Neural cell (in vitro differentiated cells): Measurements from ENCODE around the gene SYT1. TPM values are rescaled to one million over a fixed set of nuclear protein-coding genes. Genes with fewer than 3 reads are reported as not detected.

ENCODE experiments used
- H2AFZ ChIP-seq: fragments of 200-600, 300-800 bp; sonication (generic), shearing (Covaris generic); 2 replicates; pipeline ENCODE4 v1.6.0; 2014; ENCODE audit warnings: low read depth, mild to moderate bottlenecking, antibody characterized with exemption, low read length, moderate library complexity
- H3F3A ChIP-seq: fragments of 200-600 bp; shearing (Covaris generic); 2 replicates; pipeline ENCODE4 v1.6.1; 2016; ENCODE audit warnings: mild to moderate bottlenecking, moderate library complexity, mixed read lengths, antibody characterized with exemption, low read length; ENCODE audit not compliant: insufficient read depth, poor library complexity, severe bottlenecking
- H3K27ac ChIP-seq: fragments of 200-600, 300-800 bp; sonication (generic), shearing (Covaris generic); 2 replicates; pipeline ENCODE4 v1.5.1; 2014; ENCODE audit warnings: mild to moderate bottlenecking, low read length, moderate library complexity
- H3K27me3 ChIP-seq: fragments of 300-800, 200-600 bp; sonication (generic), shearing (Covaris generic); 2 replicates; pipeline ENCODE4 v1.6.0; 2014; ENCODE audit warnings: mild to moderate bottlenecking, low read depth, low read length, moderate library complexity; ENCODE audit not compliant: insufficient read depth
- H3K36me3 ChIP-seq: fragments of 300-800, 200-600 bp; sonication (generic), shearing (Covaris generic); 2 replicates; pipeline ENCODE4 v1.5.1; 2014; ENCODE audit warnings: mild to moderate bottlenecking, antibody characterized with exemption, low read length, moderate library complexity; ENCODE audit not compliant: insufficient read depth
- H3K4me2 ChIP-seq: fragments of 300-800, 200-600 bp; sonication (generic), shearing (Covaris generic); 2 replicates; pipeline ENCODE4 v1.6.0; 2014; ENCODE audit warnings: mild to moderate bottlenecking, low read length
- H3K4me3 ChIP-seq: fragments of 300-800, 200-600 bp; sonication (generic), shearing (Covaris generic); 2 replicates; pipeline ENCODE4 v1.5.1; 2014; ENCODE audit warnings: mild to moderate bottlenecking, low read length, moderate library complexity
- H3K79me2 ChIP-seq: fragments of 200-600 bp; shearing (Covaris generic); replicated peaks from 2 replicates; pipeline ENCODE4 v1.6.0; 2014; ENCODE audit warnings: mild to moderate bottlenecking, low read length, moderate library complexity; ENCODE audit not compliant: insufficient read depth
- H3K9ac ChIP-seq: fragments of 300-800, 200-600 bp; sonication (generic), shearing (Covaris generic); 2 replicates; pipeline ENCODE4 v1.6.1; 2016; ENCODE audit warnings: mild to moderate bottlenecking, low read length, mixed read lengths
- H3K9me2 ChIP-seq: fragments of 200-600 bp; shearing (Covaris generic); 2 replicates; pipeline ENCODE4 v1.6.1; 2016; ENCODE audit warnings: mild to moderate bottlenecking, low read length, mixed read lengths; ENCODE audit not compliant: insufficient read depth
- H3K9me3 ChIP-seq: fragments of 200-600, 300-800 bp; sonication (generic), shearing (Covaris generic); 2 replicates; pipeline ENCODE4 v1.6.1; 2016; ENCODE audit warnings: mild to moderate bottlenecking, mixed run types, low read length, moderate library complexity, mixed read lengths
- H4K20me1 ChIP-seq: fragments of 200-600 bp; shearing (Covaris generic); 2 replicates; pipeline ENCODE4 v1.6.1; 2016; ENCODE audit warnings: mild to moderate bottlenecking, mixed run types; ENCODE audit not compliant: insufficient read depth
- CTCF ChIP-seq: fragments of 450-650 bp; IDR thresholded peaks from 2 replicates; pipeline ENCODE4 v1.5.1; 2014; ENCODE audit warnings: antibody characterized with exemption, mild to moderate bottlenecking, moderate library complexity; ENCODE audit not compliant: poor library complexity, severe bottlenecking
- EP300 ChIP-seq: fragments of 450-650 bp; conservative IDR thresholded peaks from 2 replicates; pipeline ENCODE4 v1.6.1; 2014; ENCODE audit warnings: antibody characterized with exemption, mild to moderate bottlenecking, moderate library complexity; ENCODE audit not compliant: poor library complexity, severe bottlenecking
- EZH2 ChIP-seq: fragments of 200-600, 300-800 bp; shearing (Covaris generic), sonication (generic); IDR thresholded peaks from 2 replicates; pipeline ENCODE4 v1.6.1; 2014; ENCODE audit warnings: antibody characterized with exemption, low read length, borderline replicate concordance, mild to moderate bottlenecking; ENCODE audit not compliant: insufficient read depth, poor library complexity, severe bottlenecking
- MXI1 ChIP-seq: fragments of 450-650 bp; conservative IDR thresholded peaks from 2 replicates; pipeline ENCODE4 v1.6.1; 2014; ENCODE audit warnings: antibody characterized with exemption, mild to moderate bottlenecking; ENCODE audit not compliant: poor library complexity, severe bottlenecking
- POLR2AphosphoS5 ChIP-seq: IDR thresholded peaks from 2 replicates; pipeline ENCODE4 v1.6.1; 2012
- RAD21 ChIP-seq: fragments of 450-650 bp; conservative IDR thresholded peaks from 2 replicates; pipeline ENCODE4 v1.6.1; 2014; ENCODE audit warnings: antibody characterized with exemption, mild to moderate bottlenecking, moderate library complexity
- REST ChIP-seq: IDR thresholded peaks from 2 replicates; pipeline ENCODE4 v1.6.1; 2012; ENCODE audit warnings: borderline replicate concordance
- SMC3 ChIP-seq: fragments of 450-650 bp; conservative IDR thresholded peaks from 2 replicates; pipeline ENCODE4 v1.6.1; 2014; ENCODE audit warnings: antibody characterized with exemption, mild to moderate bottlenecking, moderate library complexity; ENCODE audit not compliant: poor library complexity
- TAF1 ChIP-seq: IDR thresholded peaks from 2 replicates; pipeline ENCODE4 v1.6.1; 2012; ENCODE audit warnings: low read depth
- polyA plus RNA-seq: library from polyadenylated mRNA; depleted of rRNA; stranded (reverse); fragments of >200 nt; gene quantifications from 2 replicates; pipeline ENCODE4 v1.2.3, GENCODE V29; 2014

Gene SYT1
- polyA plus RNA-seq, 1 donor from 2014 or later: 103 TPM

DNA sequence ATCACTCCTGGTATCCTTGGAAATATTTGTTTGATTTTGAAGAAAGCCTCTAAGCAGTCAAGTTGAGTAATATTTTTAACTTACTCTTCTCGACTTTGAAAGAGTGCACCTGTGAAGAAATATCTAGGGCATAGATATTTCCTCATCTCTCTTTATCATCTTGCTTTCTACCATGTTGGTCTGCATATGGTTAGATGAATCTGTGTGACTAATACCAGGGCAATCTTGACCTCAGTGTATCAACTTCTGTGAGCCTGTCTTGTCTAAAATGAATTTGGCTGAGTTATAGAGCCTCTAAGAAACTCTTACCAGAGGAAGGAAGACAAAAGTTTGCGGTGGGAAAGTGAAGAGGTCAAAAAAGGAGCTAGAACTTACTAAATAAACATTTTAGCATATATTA lies 68.4 kb downstream of the SYT1 start:
- H3K27ac ChIP-seq: no peak overlapping the region
- H2AFZ ChIP-seq: no peak overlapping the region
- H3K9ac ChIP-seq: no peak overlapping the region
- H3K4me2 ChIP-seq: no peak overlapping the region
- no peaks in the 10 kb centered on the region for H4K20me1 ChIP-seq
- no peaks in the 10 kb centered on the region for H3K9me2 ChIP-seq
- H3K36me3 ChIP-seq: no peaks in the 10 kb centered on the region
- H3K27me3 ChIP-seq: no peaks in the 10 kb centered on the region
- H3K9me3 ChIP-seq: no peaks in the 10 kb centered on the region
- no peaks in the 10 kb centered on the region for H3F3A ChIP-seq
- H3K4me3 ChIP-seq: no peak overlapping the region
- no peaks in the 10 kb centered on the region for H3K79me2 ChIP-seq
- TF ChIP-seq POLR2AphosphoS5 (no peak), EP300 (no peak), TAF1 (no peak), REST (no peak), MXI1 (no peak), CTCF (no peak), RAD21 (no peak), EZH2 (no peak), SMC3 (no peak)

DNA sequence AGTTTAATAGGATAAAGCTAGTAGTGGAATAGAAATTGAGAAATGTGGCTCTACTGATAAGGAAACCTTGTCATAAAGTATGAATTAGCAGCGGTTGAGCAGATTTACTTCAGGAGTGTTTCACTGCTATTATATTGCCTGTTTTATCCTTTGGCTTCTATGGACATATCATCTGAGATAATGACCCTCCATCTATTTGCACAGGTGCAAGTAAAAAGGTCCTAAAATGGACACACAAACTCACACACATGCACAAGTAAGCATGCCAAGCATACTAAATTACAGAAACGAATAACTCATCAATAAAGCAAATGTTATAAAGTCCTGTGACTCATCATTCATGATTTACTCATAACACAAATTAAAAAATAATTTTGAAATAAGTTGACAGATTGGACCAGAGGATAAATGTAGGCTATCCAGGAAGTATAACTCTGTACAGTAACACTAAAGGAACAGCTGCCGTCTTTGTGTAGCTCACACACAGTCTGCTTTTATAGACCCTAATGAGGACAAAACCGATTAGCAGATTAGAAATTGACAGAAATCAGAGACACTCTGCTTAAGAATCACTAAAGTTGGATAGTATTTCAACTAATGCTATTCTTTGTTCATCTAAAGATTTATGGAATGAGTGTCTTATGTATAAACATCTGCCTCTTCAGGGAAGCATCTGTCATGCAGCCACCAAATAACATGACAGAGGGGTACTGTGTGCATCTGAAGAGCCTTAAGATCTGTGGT lies 73.9 kb downstream of the SYT1 start:
- no peaks in the 10 kb centered on the region for H3F3A ChIP-seq
- no peak overlapping the region for H2AFZ ChIP-seq
- no peak for TF ChIP-seq EZH2
- TF ChIP-seq CTCF: no peak
- no peak for TF ChIP-seq REST
- no peak for TF ChIP-seq RAD21
- TF ChIP-seq EP300: no peak
- TF ChIP-seq POLR2AphosphoS5: no peak
- TF ChIP-seq SMC3: no peak
- no peak for TF ChIP-seq MXI1
- no peak for TF ChIP-seq TAF1
- no peak overlapping the region for H3K9ac ChIP-seq
- no peaks in the 10 kb centered on the region for H4K20me1 ChIP-seq
- peaks cover 4% of the 10 kb centered on the region for H3K36me3 ChIP-seq
- H3K9me2 ChIP-seq: no peaks in the 10 kb centered on the region
- H3K79me2 ChIP-seq: no peaks in the 10 kb centered on the region
- H3K9me3 ChIP-seq: no peaks in the 10 kb centered on the region
- H3K27ac ChIP-seq: no peak overlapping the region
- H3K27me3 ChIP-seq: no peaks in the 10 kb centered on the region
- no peak overlapping the region for H3K4me2 ChIP-seq
- no peak overlapping the region for H3K4me3 ChIP-seq
